K562 (cell line): ENCODE results near the gene GFAP. TPM values are rescaled to one million over a fixed set of nuclear protein-coding genes. Genes with fewer than 3 reads are reported as not detected.

Source experiments
- ATAC-seq: fragments of 200-7000 bp; cut with Tn5 transposase; 3 replicates; pipeline ENCODE4 v1.9.1; 2020; ENCODE audit warnings: moderate library complexity
- BruUV-seq: library from RNA; stranded (reverse); fragments of 400-500 nt; replicated peaks from 2 replicates; lab custom pipeline; 2021; lab: Mats Ljungman, UMichigan
- CTCF ChIA-PET: fragments of 300-600 bp; formaldehyde crosslinking; extraction: SDS; loops from one replicate; lab custom pipeline; 2021; ENCODE audit warnings: low intra/inter-chr PET ratio; lab: Yijun Ruan, JAX
- POLR2A ChIA-PET: fragments of 300-600, 350-650 bp; sonication (Branson Sonifier 250); formaldehyde crosslinking; extraction: SDS; loops from one replicate; lab custom pipeline; 2021; ENCODE audit warnings: antibody characterized with exemption, inconsistent platforms; lab: Yijun Ruan, JAX
- DNase-seq, 4 experiments: peaks; one replicate each; pipeline versions ENCODE4 v3.0.0 to v3.0.0-alpha.2; 2011 to 2018; ENCODE audit warnings: low spot score in 3 of 4, mixed read lengths in 3 of 4; ENCODE audit errors: extremely low read depth in 1 of 4
- FAIRE-seq: peaks from 2 replicates; lab custom pipeline; 2011; peaks lifted over from hg19 to GRCh38; lab: Jason Lieb, UNC
- H2AFZ ChIP-seq: 2 replicates; pipeline ENCODE4 v1.6.0; 2011; ENCODE audit warnings: low read depth, low read length, control low read depth, inconsistent platforms
- H3K27ac ChIP-seq: fragments of 200-600 bp; 3 replicates; pipeline ENCODE4 v1.8.0; 2011; ENCODE audit warnings: low read depth, mild to moderate bottlenecking, control low read depth, inconsistent platforms, low read length, moderate library complexity, mixed read lengths; ENCODE audit errors: extremely low read depth
- H3K27me3 ChIP-seq, 2 experiments: fragments of 300-600 bp in 1 of 2; 2 replicates in 1 of 2; 3 replicates in 1 of 2; pipeline versions ENCODE4 v1.6.0 to v1.8.0; 2011; ENCODE audit warnings: inconsistent platforms in 2 of 2, low read length in 2 of 2, mild to moderate bottlenecking in 1 of 2, mixed read lengths in 1 of 2, moderate library complexity in 1 of 2; ENCODE audit not compliant: control insufficient read depth in 2 of 2, insufficient read depth in 2 of 2
- H3K36me3 ChIP-seq: fragments of 300-600 bp; 3 replicates; pipeline ENCODE4 v1.8.0; 2011; ENCODE audit warnings: mild to moderate bottlenecking, low read length, inconsistent platforms; ENCODE audit not compliant: control insufficient read depth, insufficient read depth
- H3K4me1 ChIP-seq, 2 experiments: fragments of 200-600 bp in 1 of 2; replicated peaks in 1 of 2; 2 replicates in 1 of 2; 3 replicates in 1 of 2; pipeline versions ENCODE4 v1.5.1 to v1.8.0; 2011; ENCODE audit warnings: inconsistent platforms in 2 of 2, low read length in 2 of 2, mild to moderate bottlenecking in 1 of 2, mixed read lengths in 1 of 2, moderate library complexity in 1 of 2; ENCODE audit not compliant: control insufficient read depth in 2 of 2, insufficient read depth in 2 of 2
- H3K4me2 ChIP-seq: 2 replicates; pipeline ENCODE4 v1.6.1; 2011; ENCODE audit warnings: low read length, control low read depth, inconsistent platforms, mixed read lengths; ENCODE audit not compliant: insufficient read depth
- H3K4me3 ChIP-seq: fragments of 200-600 bp; sonication (generic), shearing (Covaris generic); 2 replicates; pipeline ENCODE4 v1.5.1; 2016; ENCODE audit warnings: control low read depth, inconsistent platforms
- H3K79me2 ChIP-seq: fragments of 200-600 bp; 3 replicates; pipeline ENCODE4 v1.8.0; 2011; ENCODE audit warnings: low read length, inconsistent platforms; ENCODE audit not compliant: control insufficient read depth, insufficient read depth
- H3K9ac ChIP-seq, 2 experiments: 2 replicates each; pipeline versions ENCODE4 v1.6.0 to v1.6.1; 2011; ENCODE audit warnings: low read depth in 2 of 2, low read length in 2 of 2, control low read depth in 1 of 2, inconsistent platforms in 1 of 2, mild to moderate bottlenecking in 1 of 2, mixed read lengths in 1 of 2; ENCODE audit not compliant: insufficient read depth in 1 of 2
- H3K9me1 ChIP-seq: one replicate; pipeline ENCODE4 v1.6.0; 2011; ENCODE audit warnings: inconsistent platforms, mild to moderate bottlenecking, low read length, moderate library complexity; ENCODE audit not compliant: control insufficient read depth, insufficient read depth
- H3K9me3 ChIP-seq: replicated peaks from 2 replicates; pipeline ENCODE4 v1.5.1; 2011; ENCODE audit warnings: low read depth, low read length, inconsistent platforms; ENCODE audit not compliant: control insufficient read depth, insufficient read depth
- H4K20me1 ChIP-seq: replicated peaks from 2 replicates; pipeline ENCODE4 v1.6.1; 2011; ENCODE audit warnings: low read length, inconsistent platforms, mixed read lengths; ENCODE audit not compliant: control insufficient read depth, insufficient read depth
- BCOR ChIP-seq: fragments of 450-650 bp; IDR thresholded peaks from 2 replicates; pipeline ENCODE4 v1.6.1; 2016
- BRD9 ChIP-seq: fragments of 450-650 bp; IDR thresholded peaks from 2 replicates; pipeline ENCODE4 v1.6.1; 2018; ENCODE audit warnings: low read depth; ENCODE audit not compliant: partially characterized antibody
- ELF4 ChIP-seq: fragments of 450-650 bp; formaldehyde crosslinking; IDR thresholded peaks from 2 replicates; pipeline ENCODE4 v1.4.0; 2022; ENCODE audit warnings: missing genetic modification characterization
- GABPB2 ChIP-seq: fragments of 250-450 bp; sonication (Bioruptor Pico); conservative IDR thresholded peaks from 2 replicates; pipeline ENCODE4 v1.5.1; 2021; ENCODE audit warnings: mild to moderate bottlenecking
- HDAC8 ChIP-seq: fragments of 450-650 bp; IDR thresholded peaks from 2 replicates; pipeline ENCODE4 v1.6.1; 2016; ENCODE audit warnings: mild to moderate bottlenecking, missing genetic modification characterization, moderate library complexity, missing compliant biosample characterization
- HES1 ChIP-seq: fragments of 450-650 bp; IDR thresholded peaks from 2 replicates; pipeline ENCODE4 v1.6.1; 2016; ENCODE audit warnings: low read depth, mild to moderate bottlenecking, moderate library complexity
- KDM1A ChIP-seq, 2 experiments: fragments of 450-650 bp; IDR thresholded peaks; 2 replicates each; pipeline ENCODE4 v1.6.1; 2016; ENCODE audit warnings: mild to moderate bottlenecking in 2 of 2
- MXI1 ChIP-seq: IDR thresholded peaks from 2 replicates; pipeline ENCODE4 v1.6.1; 2011; ENCODE audit warnings: low read depth, mild to moderate bottlenecking, improper control_type of control experiment, low read length
- PURB ChIP-seq: sonication (generic); formaldehyde crosslinking; IDR thresholded peaks from 2 replicates; pipeline ENCODE4 v1.9.0; 2021; ENCODE audit warnings: low read depth, mild to moderate bottlenecking, missing genetic modification reagents
- THAP7 ChIP-seq: fragments of 250-450 bp; sonication (Bioruptor Pico); IDR thresholded peaks from 2 replicates; pipeline ENCODE4 v1.5.0; 2021
- ZFP1 ChIP-seq: fragments of 450-650 bp; formaldehyde crosslinking; IDR thresholded peaks from 2 replicates; pipeline ENCODE4 v1.4.0; 2020; ENCODE audit warnings: mild to moderate bottlenecking, mixed read lengths
- ZFP36 ChIP-seq: fragments of 150-350 bp; IDR thresholded peaks from 2 replicates; pipeline ENCODE4 v1.6.1; 2018; ENCODE audit warnings: low read length, low read depth; ENCODE audit not compliant: partially characterized antibody
- ZNF655 ChIP-seq: fragments of 250-450 bp; sonication (Bioruptor Pico); IDR thresholded peaks from 2 replicates; pipeline ENCODE4 v1.5.0; 2021
- WGBS: fragments of 100-300 bp; shearing (Covaris generic); methylation state at CpG from one replicate; pipeline ENCODE4 v1.1.6; 2016; ENCODE audit warnings: low coverage, mixed read lengths; ENCODE audit not compliant: insufficient coverage; ENCODE audit errors: missing lambda C conversion rate; 5-methylcytosine and 5-hydroxymethylcytosine counted together
- in situ Hi-C: fragments of 300-500 bp; cut with MboI; formaldehyde crosslinking; loops from 4 replicates; pipeline ENCODE4 v1.15.0; 2018; ENCODE audit warnings: inconsistent platforms, mixed read lengths
- intact Hi-C: fragments of 100-400 bp; cut with micrococcal nuclease; formaldehyde crosslinking; loops from 2 replicates; pipeline ENCODE4 v1.14.2; 2022
- polyA plus RNA-seq, 8 experiments: library from polyadenylated mRNA; depleted of rRNA in 4 of 8; stranded (reverse) in 5 of 8; unstranded in 3 of 8; fragments of >200 nt; fragmentation: Nextera tagmentation in 2 of 8; fragmentation: Illumina TruSeq in 1 of 8; extraction: Ambion mirVana in 2 of 8; extraction: Trizol in 1 of 8; gene quantifications; 2 replicates each; pipeline versions ENCODE4 v1.2.1 to v1.2.3, GENCODE V29; 2011 to 2014; ENCODE audit warnings: inconsistent platforms in 1 of 8, missing spikeins in 1 of 8
- total RNA-seq, 7 experiments: library from RNA; depleted of rRNA in 6 of 7; stranded (reverse); fragments of >200 nt in 6 of 7; fragmentation: Illumina TruSeq in 2 of 7; extraction: Trizol in 2 of 7; gene quantifications; 2 replicates each; pipeline versions ENCODE4 v1.2.1 to v1.2.3, GENCODE V29; 2011 to 2021; ENCODE audit warnings: low replicate concordance in 1 of 7

Gene GFAP
- total and polyA plus RNA-seq, 9 of the 15 experiments (the other 6 are each of a cell fraction or from before 2014, with no cell fraction given) = 0.07 to 1.4 (median 0.60) TPM; not detected in 1

GRCh38 chr17:44912763-44913544 is 2.3 kb downstream of the GFAP start:
- Histone ChIP-seq H3K9ac (peak overlapping the region in 1 of 2 experiments; percentile 71; a peak in 2 of 4 replicates), H3K79me2 (no peaks in the 10 kb centered on the region)
- POLR2A ChIA-PET = interaction anchor here (0.5 to 4.8 kb wide), 5 partner anchors 8 to 275 kb away, joined by 3 to 28 read pairs (median 4); partner anchors contain the start of gene EFTUD2
- BruUV-seq = no TSS peak
- TF ChIP-seq MXI1 (no peak), ELF4 (no peak), HDAC8 (tag) (no peak), HES1 (no peak), ZNF655 (CRISPR knock-in tag) (no peak), THAP7 (no peak), ZFP1 (CRISPR knock-in tag) (no peak), KDM1A (IDR thresholded peaks at IDR 0.05) (peak in 1 of 2 experiments; percentile 17; a peak in 1 of 4 replicates), BRD9 (peak; percentile 48), GABPB2 (CRISPR knock-in tag) (no peak), PURB (no peak), ZFP36 (peak; percentile 56), BCOR (peak; percentile 62)
- TF ChIP-seq, all 486 proteins: peak for 4
- no peaks in the 10 kb centered on the region for H3K36me3 ChIP-seq
- H4K20me1 ChIP-seq = no peaks in the 10 kb centered on the region
- DNase-seq (no peak), FAIRE-seq (no peak), ATAC-seq (no peak)
- intact Hi-C loops = no loop called here
- in situ Hi-C loops = no loop called here
- H2AFZ ChIP-seq = peak overlapping the region; percentile 68
- peaks cover 11 to 32% of the 10 kb centered on the region in 2 experiments; a peak in 4 of 5 replicates for H3K4me1 ChIP-seq
- 47% methylated on average over 14 of the region's 14 CpGs for WGBS
- no peaks in the 10 kb centered on the region for H3K9me3 ChIP-seq
- H3K27me3 ChIP-seq = peaks cover 0 to 11% of the 10 kb centered on the region in 2 experiments; a peak in 1 of 5 replicates
- no peak overlapping the region for H3K4me3 ChIP-seq
- H3K4me2 ChIP-seq = no peak overlapping the region
- H3K27ac ChIP-seq = no peak overlapping the region
- CTCF ChIA-PET = no interaction called here
- no peaks in the 10 kb centered on the region for H3K9me1 ChIP-seq
